OCI-LY7 (cell line): ENCODE data around the gene MACF1.

Experiments used
- CTCF ChIP-seq: fragments of 200-600 bp; sonication (generic); conservative IDR thresholded peaks from 2 replicates; pipeline ENCODE4 v1.5.1; 2014; ENCODE audit warnings: mild to moderate bottlenecking, antibody characterized with exemption, low read length, moderate library complexity, mixed read lengths
- EZH2phosphoT487 ChIP-seq: fragments of 200-600 bp; sonication (generic); IDR thresholded peaks from 2 replicates; pipeline ENCODE4 v1.6.1; 2018; ENCODE audit warnings: low read depth, borderline replicate concordance, mild to moderate bottlenecking, mixed run types, antibody characterized with exemption, low read length, moderate library complexity, mixed read lengths

GRCh38 chr1:39458991-39459390 lies 254.5 kb downstream of the MACF1 start:
- TF ChIP-seq CTCF: no peak
- no peak for TF ChIP-seq EZH2phosphoT487
